ENCODE data around the gene MAK.
"Not testable (repeated sequence)": the region's sequence is repeated elsewhere in the genome, so short reads cannot be mapped to it uniquely, and the experiment has no call there.

GRCh38 chr6:10750568-10750967 is 87.8 kb downstream of the MAK start:
- not testable (repeated sequence) for TF ChIP-seq RXRA (CRISPR knock-in tag; IDR thresholded peaks at IDR 0.05); TCF7L2 (IDR thresholded peaks at IDR 0.05; ENCODE audit: low read depth, low read length); FLYWCH1 (CRISPR knock-in tag; IDR thresholded peaks at IDR 0.05); CBFB (CRISPR knock-in tag; IDR thresholded peaks at IDR 0.05); SMAD1 (CRISPR knock-in tag; IDR thresholded peaks at IDR 0.05; ENCODE audit: borderline replicate concordance, low read depth); PRDM4 (CRISPR knock-in tag; IDR thresholded peaks at IDR 0.05; ENCODE audit: borderline replicate concordance); TAF1 (CRISPR knock-in tag; IDR thresholded peaks at IDR 0.05); ZBTB34 (CRISPR knock-in tag; IDR thresholded peaks at IDR 0.05); CTCF (CRISPR knock-in tag; IDR thresholded peaks at IDR 0.05); NFE2L1 (CRISPR knock-in tag; IDR thresholded peaks at IDR 0.05; ENCODE audit: borderline replicate concordance); CHD2 (IDR thresholded peaks at IDR 0.05; ENCODE audit: low read depth, low read length)
